Measurements from ENCODE around the gene PIEZO2. TPM values are rescaled to one million over a fixed set of nuclear protein-coding genes. Genes with fewer than 3 reads are reported as not detected.

The PIEZO2 gene
- total and polyA plus RNA-seq, 2 of the 8 experiments (the other 6 are each of a cell fraction or from before 2014, with no cell fraction given): 4.7 to 16.5 TPM

- no peak overlapping the region for H3K23ac ChIP-seq (ENCODE audit: insufficient read length)
- no peak for DNase-seq (ENCODE audit: low read depth in 1 of 2, low spot score in 2 of 2)
- no peaks in the 10 kb centered on the region for H3K36me3 ChIP-seq (ENCODE audit: control insufficient read depth in 2 of 4, insufficient read depth in 4 of 4, low read length in 3 of 4)
- no peak overlapping the region for H3K18ac ChIP-seq (ENCODE audit: extremely low read depth, low read length)
- H2BK15ac ChIP-seq (ENCODE audit: low read length): no peak overlapping the region
- H4K5ac ChIP-seq (ENCODE audit: insufficient read length, low read depth, low read length): no peak overlapping the region
- H3K9ac ChIP-seq (replicated peaks in 1 of 4; ENCODE audit: extremely low read depth in 1 of 4, low read depth in 3 of 4, low read length in 3 of 4): no peak overlapping the region
- no peaks in the 10 kb centered on the region for H3K23me2 ChIP-seq (ENCODE audit: low read depth, low read length)
- no peak overlapping the region for H3K56ac ChIP-seq (replicated peaks; ENCODE audit: insufficient read length, low read depth, low read length)
- H3K27me3 ChIP-seq (replicated peaks in 1 of 4; ENCODE audit: control insufficient read depth in 3 of 4, extremely low read depth in 1 of 4, insufficient read depth in 3 of 4, low read length in 3 of 4): no peaks in the 10 kb centered on the region
- no peak overlapping the region for H2BK120ac ChIP-seq (replicated peaks; ENCODE audit: low read depth, low read length)
- H3K79me1 ChIP-seq (ENCODE audit: low read depth, low read length): no peaks in the 10 kb centered on the region
- H2AFZ ChIP-seq (ENCODE audit: low read length): no peak overlapping the region
- peaks cover 0 to 2% (median under 1%) of the 10 kb centered on the region in 4 experiments; a peak in 2 of 7 replicates for H3K4me1 ChIP-seq (replicated peaks in 1 of 4; ENCODE audit: control insufficient read depth in 3 of 4, insufficient read depth in 4 of 4, low read length in 3 of 4)
- no peaks in the 10 kb centered on the region for H3K79me2 ChIP-seq (ENCODE audit: control insufficient read depth in 1 of 2, insufficient read depth in 2 of 2, low read length in 2 of 2)
- no peak for FAIRE-seq
- TF ChIP-seq KDM1A (IDR thresholded peaks at IDR 0.05; ENCODE audit: borderline replicate concordance, low read length) (no peak), RBBP5 (IDR thresholded peaks at IDR 0.05; ENCODE audit: borderline replicate concordance, low read depth, low read length) (no peak)
- no peak overlapping the region for H3K14ac ChIP-seq (ENCODE audit: insufficient read length)
- H2AK5ac ChIP-seq (ENCODE audit: low read depth, low read length): no peak overlapping the region
- H4K91ac ChIP-seq (replicated peaks; ENCODE audit: insufficient read length, low read length): no peak overlapping the region
- no peak overlapping the region for H4K8ac ChIP-seq (ENCODE audit: extremely low read depth, insufficient read depth, low read length)
- H2BK12ac ChIP-seq (ENCODE audit: low read depth, low read length): no peak overlapping the region
- no peaks in the 10 kb centered on the region for H4K20me1 ChIP-seq (replicated peaks in 1 of 2; ENCODE audit: control insufficient read depth in 1 of 2, insufficient read depth in 2 of 2, low read length in 2 of 2)
- H3K9me3 ChIP-seq (ENCODE audit: insufficient read depth in 2 of 2, low read depth in 1 of 2, low read length in 1 of 2): no peaks in the 10 kb centered on the region
- POLR2A ChIA-PET (ENCODE audit: partially characterized antibody): no interaction called here
- H2BK20ac ChIP-seq (ENCODE audit: low read length): no peak overlapping the region
- no peak overlapping the region for H3K4me3 ChIP-seq (ENCODE audit: extremely low read depth in 1 of 4, insufficient read depth in 2 of 4, low read depth in 3 of 4, low read length in 4 of 4)
- WGBS, 2 experiments (ENCODE audit: extremely low coverage in 1 of 2, insufficient coverage in 1 of 2, insufficient read length in 1 of 2, insufficient replicate concordance in 2 of 2, low coverage in 1 of 2, low lambda C conversion rate in 2 of 2, missing lambda C conversion rate in 1 of 2): 95% methylated on average over 2 of the region's 2 CpGs; no CpG with 5 or more reads in 1 of the 2 experiments
- no peak overlapping the region for H3K4me2 ChIP-seq (ENCODE audit: insufficient read depth in 1 of 2, low read depth in 2 of 2, low read length in 2 of 2)
- H3K4ac ChIP-seq (replicated peaks; ENCODE audit: insufficient read length, low read depth, low read length): no peak overlapping the region
- CTCF ChIA-PET (ENCODE audit: partially characterized antibody): no interaction called here
- H3K27ac ChIP-seq (ENCODE audit: low read depth, low read length): no peak overlapping the region
- H2BK5ac ChIP-seq (ENCODE audit: low read depth, low read length): no peak overlapping the region
Observed at GRCh38 chr18:10965119-10965518, 184.2 kb downstream of the PIEZO2 start.
